ENCODE data around the gene LAMB3.

LAMB3 gene

GRCh38 chr1:209616366-209617046, 35.7 kb downstream of the LAMB3 start:
- TF ChIP-seq CTCF (conservative IDR thresholded peaks at IDR 0.05) (no peak), ZFX (IDR thresholded peaks at IDR 0.05) (no peak)
- H3K27ac ChIP-seq, result no peak overlapping the region

GRCh38 chr1:209614906-209615305, 37.3 kb downstream of the LAMB3 start:
- TF ChIP-seq ZFX (IDR thresholded peaks at IDR 0.05), result no peak
- no peak overlapping the region for H3K27ac ChIP-seq

GRCh38 chr1:209614151-209614420, 38.1 kb downstream of the LAMB3 start:
- TF ChIP-seq ZFX (IDR thresholded peaks at IDR 0.05), result no peak
- no peak for TF ChIP-seq CTCF (conservative IDR thresholded peaks at IDR 0.05)
- no peak overlapping the region for H3K27ac ChIP-seq

GRCh38 chr1:209613400-209614150, 38.6 kb downstream of the LAMB3 start:
- no peak for TF ChIP-seq ZFX (IDR thresholded peaks at IDR 0.05)
- TF ChIP-seq CTCF (conservative IDR thresholded peaks at IDR 0.05), result no peak
- no peak overlapping the region for H3K27ac ChIP-seq

GRCh38 chr1:209612646-209613399, 39.4 kb downstream of the LAMB3 start:
- TF ChIP-seq CTCF (conservative IDR thresholded peaks at IDR 0.05) (no peak), ZFX (IDR thresholded peaks at IDR 0.05) (no peak)
- H3K27ac ChIP-seq, result no peak overlapping the region

GRCh38 chr1:209611771-209612570, 40.3 kb downstream of the LAMB3 start:
- no peak overlapping the region for H3K27ac ChIP-seq
- no peak for TF ChIP-seq ZFX (IDR thresholded peaks at IDR 0.05)
- TF ChIP-seq CTCF (conservative IDR thresholded peaks at IDR 0.05), result no peak; the same call in 1 of the 2 replicates

GRCh38 chr1:209610631-209610905, 41.7 kb downstream of the LAMB3 start:
- TF ChIP-seq CTCF (conservative IDR thresholded peaks at IDR 0.05) (no peak), ZFX (IDR thresholded peaks at IDR 0.05) (no peak)
- H3K27ac ChIP-seq, result no peak overlapping the region
